WI38 (cell line): ENCODE measurements around the gene CCDC171.

Experiments
- H3K4me3 ChIP-seq: 2 replicates; pipeline ENCODE4 v1.5.1; 2011; ENCODE audit warnings: low read depth, mild to moderate bottlenecking, control low read depth, low read length
- TF ChIP-seq, protein P1 (sequence below): IDR thresholded peaks from 2 replicates; pipeline ENCODE4 v1.5.1; 2012; ENCODE audit warnings: low read depth, mild to moderate bottlenecking, control low read depth, low read length

Gene CCDC171

DNA sequence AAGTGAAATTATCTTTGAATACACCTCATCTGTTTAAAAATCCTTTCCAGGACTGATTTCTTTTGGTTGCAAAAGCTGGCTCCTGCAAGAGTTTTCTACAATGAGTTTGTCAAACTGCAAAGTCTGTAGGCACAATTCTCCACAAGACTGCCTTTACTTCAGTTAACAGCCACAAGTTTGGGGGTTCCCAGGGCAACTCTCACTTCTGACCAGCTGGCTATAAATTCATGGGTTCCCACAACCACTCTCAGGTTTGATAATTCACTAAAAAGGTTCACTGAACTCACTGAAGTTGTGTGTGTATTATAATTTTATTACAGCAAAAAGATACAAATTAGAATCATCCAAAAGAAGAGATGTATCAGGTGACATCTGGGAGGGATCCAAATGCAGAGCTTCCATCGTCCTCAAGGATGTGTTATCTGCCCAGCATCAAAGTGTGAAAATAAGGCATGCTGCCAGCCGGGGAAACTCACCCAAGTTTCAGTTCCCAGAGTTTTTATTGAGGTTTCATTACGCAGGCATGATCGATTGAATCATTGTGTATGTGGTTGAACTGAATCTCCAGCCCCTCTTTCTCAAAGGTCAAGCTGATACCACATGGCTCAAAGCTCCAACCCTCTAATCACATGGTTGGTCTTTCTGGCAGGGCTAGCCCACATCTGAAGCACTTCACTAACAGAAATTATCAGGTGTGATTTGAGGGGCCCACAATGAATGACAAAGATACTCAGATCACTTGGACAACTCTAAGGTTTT lies 23.1 kb upstream of the CCDC171 start:
- TF ChIP-seq, protein P1, sequence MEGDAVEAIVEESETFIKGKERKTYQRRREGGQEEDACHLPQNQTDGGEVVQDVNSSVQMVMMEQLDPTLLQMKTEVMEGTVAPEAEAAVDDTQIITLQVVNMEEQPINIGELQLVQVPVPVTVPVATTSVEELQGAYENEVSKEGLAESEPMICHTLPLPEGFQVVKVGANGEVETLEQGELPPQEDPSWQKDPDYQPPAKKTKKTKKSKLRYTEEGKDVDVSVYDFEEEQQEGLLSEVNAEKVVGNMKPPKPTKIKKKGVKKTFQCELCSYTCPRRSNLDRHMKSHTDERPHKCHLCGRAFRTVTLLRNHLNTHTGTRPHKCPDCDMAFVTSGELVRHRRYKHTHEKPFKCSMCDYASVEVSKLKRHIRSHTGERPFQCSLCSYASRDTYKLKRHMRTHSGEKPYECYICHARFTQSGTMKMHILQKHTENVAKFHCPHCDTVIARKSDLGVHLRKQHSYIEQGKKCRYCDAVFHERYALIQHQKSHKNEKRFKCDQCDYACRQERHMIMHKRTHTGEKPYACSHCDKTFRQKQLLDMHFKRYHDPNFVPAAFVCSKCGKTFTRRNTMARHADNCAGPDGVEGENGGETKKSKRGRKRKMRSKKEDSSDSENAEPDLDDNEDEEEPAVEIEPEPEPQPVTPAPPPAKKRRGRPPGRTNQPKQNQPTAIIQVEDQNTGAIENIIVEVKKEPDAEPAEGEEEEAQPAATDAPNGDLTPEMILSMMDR, result no peak
- no peak overlapping the region for H3K4me3 ChIP-seq

DNA sequence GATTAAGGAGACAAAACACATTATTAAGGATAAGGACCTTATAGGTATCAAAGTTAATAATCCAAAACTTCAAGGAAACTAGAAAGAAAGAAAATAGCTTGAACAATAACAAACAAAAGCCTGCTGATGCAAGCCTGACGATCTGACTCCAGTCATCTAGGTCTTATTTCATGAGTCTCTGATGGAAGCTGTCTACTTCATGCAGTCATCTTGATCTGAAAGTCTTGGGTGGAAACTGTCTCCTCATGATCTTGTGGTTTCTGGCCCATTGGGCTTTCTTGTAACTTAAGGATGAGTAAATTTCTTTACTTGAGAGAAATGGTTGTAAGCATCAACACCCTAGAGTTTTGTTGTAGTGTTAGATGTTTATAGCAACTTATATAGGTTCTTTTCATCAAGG lies 21.5 kb upstream of the CCDC171 start:
- H3K4me3 ChIP-seq, result no peak overlapping the region
- TF ChIP-seq, protein P1, result no peak

DNA sequence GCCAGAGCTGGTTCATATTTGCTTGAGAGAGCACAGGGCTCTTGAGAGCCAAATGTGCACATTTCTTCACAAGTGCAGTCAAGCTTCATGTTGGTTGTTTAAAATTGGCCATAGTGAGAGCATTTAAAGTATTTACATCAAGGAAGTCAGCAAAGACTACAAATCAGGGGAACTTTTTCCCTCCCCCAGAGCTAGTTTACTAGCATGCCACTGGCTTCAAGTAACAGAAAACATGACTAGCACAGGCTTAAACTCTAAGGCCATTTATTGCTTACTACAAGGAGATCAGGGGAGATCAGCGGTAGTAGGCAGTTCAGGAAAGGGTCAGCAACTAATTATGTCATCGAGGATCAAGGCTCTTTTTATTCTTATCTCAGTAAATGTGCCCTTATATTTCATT lies 11.0 kb upstream of the CCDC171 start:
- H3K4me3 ChIP-seq, result no peak overlapping the region
- TF ChIP-seq, protein P1, result no peak

DNA sequence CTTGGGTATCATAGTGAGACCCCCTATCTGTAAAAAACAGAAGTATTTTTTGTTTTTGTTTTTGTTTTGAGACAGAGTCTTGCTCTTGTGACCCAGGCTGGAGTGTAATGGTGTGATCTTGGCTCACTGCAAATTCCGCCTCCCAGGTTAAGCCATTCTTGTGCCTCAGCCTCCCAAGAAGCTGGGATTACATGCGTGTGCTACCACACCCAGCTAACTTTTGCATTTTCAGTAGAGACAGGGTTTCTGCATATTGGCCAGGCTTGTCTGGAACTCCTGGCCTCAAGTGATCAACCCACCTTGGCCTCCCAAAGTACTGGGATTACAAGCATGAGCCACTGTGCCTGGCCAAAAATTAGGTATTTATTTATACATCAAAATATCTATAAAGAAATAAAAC lies 10.2 kb upstream of the CCDC171 start:
- TF ChIP-seq, protein P1, result no peak
- no peak overlapping the region for H3K4me3 ChIP-seq

DNA sequence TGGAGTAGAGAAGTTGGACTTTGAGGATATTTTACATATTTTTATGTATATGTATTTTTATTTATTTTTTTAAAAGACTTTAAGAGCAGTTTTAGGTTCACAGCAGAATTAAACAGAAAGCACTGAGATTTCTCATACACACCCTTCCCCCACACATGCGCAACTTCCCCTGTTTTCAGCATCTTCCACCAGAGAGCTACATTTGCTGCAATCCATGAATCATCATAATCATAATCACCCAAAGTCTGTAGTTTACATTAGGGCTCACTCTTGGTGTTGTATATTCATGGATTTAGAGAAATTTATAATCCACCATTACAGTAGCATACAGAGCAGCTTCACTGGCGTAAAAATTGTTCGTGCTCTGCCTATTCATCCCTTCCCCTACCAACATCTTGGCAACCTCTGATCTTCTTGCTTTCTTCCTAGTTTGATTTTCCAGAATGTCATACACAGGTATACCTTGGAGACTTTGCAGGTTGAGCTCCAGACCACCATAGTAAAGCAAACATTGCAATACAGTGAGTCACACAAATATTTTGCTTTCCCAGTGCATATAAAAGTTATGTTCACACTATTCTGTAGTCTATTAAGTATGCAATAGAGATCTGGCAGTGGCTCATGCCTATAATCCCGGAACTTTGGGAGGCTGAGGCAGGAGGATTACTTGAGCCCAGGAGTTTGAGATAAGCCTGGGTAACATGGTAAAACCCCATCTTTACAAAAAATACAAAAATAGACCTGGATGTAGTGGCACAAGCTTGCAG lies 9.6 kb upstream of the CCDC171 start:
- TF ChIP-seq, protein P1, result no peak
- H3K4me3 ChIP-seq, result no peak overlapping the region

DNA sequence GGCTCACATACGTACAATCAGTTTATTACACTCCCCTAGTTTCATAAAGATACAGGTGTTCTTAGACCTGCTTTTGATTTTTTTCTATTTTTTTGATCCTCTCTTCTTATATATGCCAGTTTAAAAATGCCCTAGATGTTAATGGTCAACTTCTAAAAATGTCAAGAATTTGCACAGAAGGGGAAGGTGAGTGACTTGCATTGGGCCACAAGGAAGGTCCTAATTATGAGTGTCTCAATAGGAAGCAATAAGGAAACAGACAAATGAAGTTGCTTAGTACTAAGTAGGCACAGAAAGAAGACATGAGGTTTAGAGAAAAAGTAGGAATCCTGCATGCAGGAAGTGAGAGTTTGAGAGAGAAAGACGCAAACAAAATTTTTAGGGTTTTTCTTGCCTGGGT lies 3.2 kb upstream of the CCDC171 start:
- TF ChIP-seq, protein P1, result no peak
- H3K4me3 ChIP-seq, result no peak overlapping the region

DNA sequence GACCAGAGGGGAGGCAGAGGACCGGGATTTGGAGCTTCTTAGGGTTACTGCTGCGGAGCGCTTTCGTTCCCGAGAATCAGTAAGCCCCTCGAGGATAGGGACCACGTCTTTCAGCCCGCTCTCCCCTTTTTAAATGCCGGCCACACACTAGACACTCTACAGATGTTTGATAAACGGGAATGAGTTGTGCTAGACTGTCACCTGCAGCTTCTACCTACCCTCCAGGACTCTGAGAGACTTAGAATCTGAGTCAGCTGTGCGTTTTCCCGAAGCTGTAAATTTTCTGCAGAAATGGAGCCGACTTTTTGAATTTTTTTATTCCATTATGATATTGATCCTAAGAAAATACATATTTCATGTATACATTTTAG lies 670 bp downstream of the CCDC171 start:
- TF ChIP-seq, protein P1, result no peak
- peak overlapping the region; percentile 90 for H3K4me3 ChIP-seq
